GM12878 (cell line): ENCODE results near the gene SLITRK1. TPM values are rescaled to one million over a fixed set of nuclear protein-coding genes. Genes with fewer than 3 reads are reported as not detected.

Experiments used
- ATAC-seq: fragments of 200-7000 bp; cut with Tn5 transposase; 3 replicates; pipeline ENCODE4 v1.9.1; 2020; ENCODE audit warnings: mild to moderate bottlenecking, moderate library complexity
- BruUV-seq: library from RNA; stranded (reverse); fragments of 400-500 nt; replicated peaks from 2 replicates; lab custom pipeline; 2021; lab: Mats Ljungman, UMichigan
- CTCF ChIA-PET: fragments of 300-600 bp; sonication (Branson Sonifier 250); formaldehyde crosslinking; extraction: SDS; loops from one replicate; lab custom pipeline; 2021; ENCODE audit warnings: inconsistent platforms; lab: Yijun Ruan, JAX
- POLR2A ChIA-PET: fragments of 350-600 bp; formaldehyde crosslinking; extraction: SDS; loops from one replicate; lab custom pipeline; 2021; ENCODE audit warnings: inconsistent platforms; lab: Charles Lee
- RAD21 ChIA-PET: fragments of 300-600 bp; sonication (Branson Sonifier 250); formaldehyde crosslinking; loops from one replicate; lab custom pipeline; 2023; ENCODE audit warnings: antibody characterized with exemption; ENCODE audit not compliant: unreplicated experiment; lab: Charles Lee
- SMC1A ChIA-PET: fragments of 300-600 bp; sonication (Branson Sonifier 250); formaldehyde crosslinking; loops from one replicate; lab custom pipeline; 2023; ENCODE audit not compliant: unreplicated experiment, uncharacterized antibody; lab: Charles Lee
- DNase-seq: peaks from one replicate; pipeline ENCODE4 v3.0.0-alpha.2; 2011; ENCODE audit warnings: low read depth, low spot score
- FAIRE-seq: peaks from 3 replicates; lab custom pipeline; 2011; peaks lifted over from hg19 to GRCh38; lab: Jason Lieb, UNC
- H2AFZ ChIP-seq: 2 replicates; pipeline ENCODE4 v1.6.0; 2011; ENCODE audit warnings: low read depth, low read length, control low read depth; ENCODE audit not compliant: control insufficient read depth
- H3K27ac ChIP-seq: 2 replicates; pipeline ENCODE4 v1.5.1; 2011; ENCODE audit warnings: control low read depth; ENCODE audit not compliant: control insufficient read depth, insufficient read depth
- H3K27me3 ChIP-seq, 2 experiments: replicated peaks in 1 of 2; 2 replicates each; pipeline versions ENCODE4 v1.6.0 to v1.6.1; 2011; ENCODE audit warnings: low read length in 1 of 2; ENCODE audit not compliant: control insufficient read depth in 2 of 2, insufficient read depth in 2 of 2
- H3K36me3 ChIP-seq, 2 experiments: 2 replicates each; pipeline ENCODE4 v1.5.1; 2011; ENCODE audit warnings: low read length in 1 of 2; ENCODE audit not compliant: control insufficient read depth in 2 of 2, insufficient read depth in 2 of 2
- H3K4me1 ChIP-seq: 2 replicates; pipeline ENCODE4 v1.6.1; 2011; ENCODE audit warnings: mild to moderate bottlenecking, low read length, moderate library complexity, mixed read lengths; ENCODE audit not compliant: control insufficient read depth, insufficient read depth
- H3K4me2 ChIP-seq: 2 replicates; pipeline ENCODE4 v1.6.0; 2011; ENCODE audit warnings: control low read depth; ENCODE audit not compliant: control insufficient read depth, insufficient read depth
- H3K4me3 ChIP-seq: fragments of 200-600 bp; sonication (generic); 2 replicates; pipeline ENCODE4 v1.5.1; 2016
- H3K79me2 ChIP-seq: 2 replicates; pipeline ENCODE4 v1.6.0; 2011; ENCODE audit warnings: low read length; ENCODE audit not compliant: control insufficient read depth, insufficient read depth
- H3K9ac ChIP-seq: 2 replicates; pipeline ENCODE4 v1.8.0; 2011; ENCODE audit warnings: low read length, control low read depth, mixed read lengths; ENCODE audit not compliant: control insufficient read depth, insufficient read depth
- H3K9me3 ChIP-seq: replicated peaks from 3 replicates; pipeline ENCODE4 v1.5.1; 2011; ENCODE audit warnings: mild to moderate bottlenecking, low read length; ENCODE audit not compliant: control insufficient read depth, insufficient read depth
- H4K20me1 ChIP-seq: 2 replicates; pipeline ENCODE4 v1.6.0; 2011; ENCODE audit not compliant: control insufficient read depth, insufficient read depth
- ASH2L ChIP-seq: fragments of 300-600, 200-600 bp; sonication (generic); IDR thresholded peaks from 2 replicates; pipeline ENCODE4 v1.6.1; 2017; ENCODE audit warnings: low read depth, mild to moderate bottlenecking, borderline replicate concordance
- BACH1 ChIP-seq: fragments of 450-650 bp; IDR thresholded peaks from 2 replicates; pipeline ENCODE4 v1.6.1; 2017; ENCODE audit warnings: mild to moderate bottlenecking, borderline replicate concordance
- EED ChIP-seq: sonication (generic); IDR thresholded peaks from 2 replicates; pipeline ENCODE4 v1.6.1; 2016; ENCODE audit warnings: antibody characterized with exemption, low read depth
- EZH2 ChIP-seq: IDR thresholded peaks from 2 replicates; pipeline ENCODE4 v1.6.1; 2012; ENCODE audit warnings: low read depth, mild to moderate bottlenecking, control low read depth, inconsistent platforms, low read length, borderline replicate concordance; ENCODE audit not compliant: control insufficient read depth
- HDGF ChIP-seq: fragments of 450-650 bp; IDR thresholded peaks from 2 replicates; pipeline ENCODE4 v1.6.1; 2016; ENCODE audit warnings: antibody characterized with exemption
- KLF5 ChIP-seq: fragments of 450-650 bp; IDR thresholded peaks from 2 replicates; pipeline ENCODE4 v1.6.1; 2014; ENCODE audit warnings: mild to moderate bottlenecking; ENCODE audit not compliant: partially characterized antibody
- NBN ChIP-seq: fragments of 450-650 bp; IDR thresholded peaks from 2 replicates; pipeline ENCODE4 v1.6.1; 2016
- NFYA ChIP-seq: IDR thresholded peaks from 2 replicates; pipeline ENCODE4 v1.6.1; 2011; ENCODE audit warnings: low read depth, mild to moderate bottlenecking, low read length, improper control_type of control experiment, borderline replicate concordance
- RAD21 ChIP-seq: IDR thresholded peaks from 2 replicates; pipeline ENCODE4 v1.6.1; 2011; ENCODE audit warnings: mild to moderate bottlenecking, low read depth, low read length, moderate library complexity; ENCODE audit not compliant: insufficient read depth
- STAT1 ChIP-seq: fragments of 450-650 bp; conservative IDR thresholded peaks from 2 replicates; pipeline ENCODE4 v1.6.1; 2014; ENCODE audit warnings: antibody characterized with exemption, mild to moderate bottlenecking
- TARDBP ChIP-seq: IDR thresholded peaks from 2 replicates; pipeline ENCODE4 v1.6.1; 2016; ENCODE audit warnings: borderline replicate concordance
- TCF12 ChIP-seq: IDR thresholded peaks from 2 replicates; pipeline ENCODE4 v1.6.1; 2011; ENCODE audit warnings: low read depth, mild to moderate bottlenecking, low read length
- WGBS: methylation state at CpG from one replicate; pipeline ENCODE4 v1.1.6; 2016; ENCODE audit warnings: low lambda C conversion rate; ENCODE audit not compliant: insufficient replicate concordance, insufficient coverage; ENCODE audit errors: missing lambda C conversion rate; 5-methylcytosine and 5-hydroxymethylcytosine counted together
- in situ Hi-C: fragments of 300-500 bp; cut with MboI; formaldehyde crosslinking; loops from 9 replicates; pipeline ENCODE4 v1.14.3; 2018; ENCODE audit warnings: mixed read lengths
- intact Hi-C: fragments of 100-400 bp; cut with micrococcal nuclease; formaldehyde crosslinking; loops from one replicate; pipeline ENCODE4 v1.14.2; 2022; ENCODE audit not compliant: unreplicated experiment
- polyA plus RNA-seq, 11 experiments: library from polyadenylated mRNA; depleted of rRNA in 4 of 11; unstranded in 6 of 11; stranded (reverse) in 5 of 11; fragments of >200 nt; fragmentation: Nextera tagmentation in 4 of 11; fragmentation: Illumina TruSeq in 1 of 11; extraction: Ambion mirVana in 4 of 11; extraction: Trizol in 1 of 11; gene quantifications; 1 replicate in 1 of 11; 2 replicates in 10 of 11; pipeline versions ENCODE4 v1.2.1 to v1.2.3, GENCODE V29; 2011 to 2016; ENCODE audit warnings: inconsistent platforms in 2 of 11, missing spikeins in 2 of 11, low read depth in 1 of 11
- total RNA-seq, 4 experiments: library from RNA; depleted of rRNA in 3 of 4; stranded (reverse); fragments of >200 nt in 3 of 4; fragmentation: Illumina TruSeq in 1 of 4; extraction: Trizol in 1 of 4; gene quantifications; 2 replicates each; pipeline versions ENCODE4 v1.2.1 to v1.2.3, GENCODE V29; 2013 to 2021
- TF ChIP-seq, protein P1 (sequence below): IDR thresholded peaks from 2 replicates; pipeline ENCODE4 v1.6.1; 2011; ENCODE audit warnings: mild to moderate bottlenecking, low read depth, low read length, moderate library complexity; ENCODE audit not compliant: insufficient replicate concordance

Gene SLITRK1
- total and polyA plus RNA-seq, 10 of the 15 experiments (the other 5 are each of a cell fraction or from before 2014, with no cell fraction given), result 0.03 to 0.78 (median 0.26) TPM

DNA sequence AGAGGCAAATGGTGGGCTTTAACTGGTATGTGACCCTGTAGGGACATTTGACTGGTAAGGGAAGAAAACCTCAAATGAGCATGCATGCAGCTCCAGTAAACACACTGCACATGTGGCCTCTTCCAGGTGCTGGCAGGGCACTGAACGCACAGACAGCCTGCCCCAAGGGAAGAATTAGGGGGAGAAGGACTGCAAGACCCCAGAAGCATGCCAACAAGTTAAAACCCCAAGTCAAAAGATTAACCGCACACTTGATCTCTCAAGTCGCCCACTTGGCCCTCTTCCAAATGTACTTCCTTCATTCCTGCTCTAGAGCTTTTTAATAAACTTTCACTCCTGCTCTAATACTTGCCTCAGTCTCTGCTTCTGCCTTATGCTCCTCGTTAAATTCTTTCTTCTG, 46.9 kb upstream of the SLITRK1 start:
- intact Hi-C loops (no loop called here), in situ Hi-C loops (no loop called here)
- Histone ChIP-seq H4K20me1 (no peaks in the 10 kb centered on the region), H3K9me3 (no peaks in the 10 kb centered on the region), H3K36me3 (no peaks in the 10 kb centered on the region), H3K4me3 (no peak overlapping the region), H3K4me2 (no peak overlapping the region), H3K9ac (no peak overlapping the region), H2AFZ (no peak overlapping the region), H3K4me1 (no peaks in the 10 kb centered on the region), H3K27me3 (no peaks in the 10 kb centered on the region), H3K79me2 (no peaks in the 10 kb centered on the region), H3K27ac (no peak overlapping the region)
- TF ChIP-seq ASH2L (no peak), EZH2 (no peak), TCF12 (no peak), TARDBP (no peak), HDGF (no peak), STAT1 (no peak), NBN (no peak), EED (no peak), BACH1 (no peak), KLF5 (no peak), NFYA (no peak)
- DNase-seq, result no peak
- 48% methylated on average over 4 of the region's 4 CpGs for WGBS
- no peak for ATAC-seq
- RAD21 ChIA-PET, result no interaction called here
- no peak for FAIRE-seq
- SMC1A ChIA-PET, result no interaction called here
- CTCF ChIA-PET, result no interaction called here
- BruUV-seq, result no TSS peak
- POLR2A ChIA-PET, result no interaction called here

DNA sequence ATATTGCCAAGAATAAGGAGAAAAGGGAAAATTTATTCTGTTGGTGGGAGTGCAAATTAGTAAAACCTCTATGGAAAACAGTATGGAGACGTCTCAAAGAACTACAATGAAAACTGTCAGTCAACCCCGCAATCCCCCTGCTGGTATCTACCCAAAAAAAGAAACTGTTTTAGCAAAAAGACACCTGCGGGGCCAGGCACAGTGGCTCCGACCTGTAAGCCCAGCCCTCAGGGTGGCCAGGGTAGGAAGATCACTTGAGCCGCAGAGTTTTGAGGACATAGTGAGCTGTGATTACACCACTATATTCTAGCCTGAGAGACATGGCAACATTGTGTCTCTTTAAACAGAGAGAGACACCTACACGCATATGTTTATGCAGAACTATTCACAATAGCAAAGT, 37.5 kb upstream of the SLITRK1 start:
- no peak overlapping the region for H3K4me2 ChIP-seq
- H3K4me1 ChIP-seq, result no peaks in the 10 kb centered on the region
- H3K4me3 ChIP-seq, result no peak overlapping the region
- no peaks in the 10 kb centered on the region for H3K27me3 ChIP-seq
- TF ChIP-seq, protein P1, sequence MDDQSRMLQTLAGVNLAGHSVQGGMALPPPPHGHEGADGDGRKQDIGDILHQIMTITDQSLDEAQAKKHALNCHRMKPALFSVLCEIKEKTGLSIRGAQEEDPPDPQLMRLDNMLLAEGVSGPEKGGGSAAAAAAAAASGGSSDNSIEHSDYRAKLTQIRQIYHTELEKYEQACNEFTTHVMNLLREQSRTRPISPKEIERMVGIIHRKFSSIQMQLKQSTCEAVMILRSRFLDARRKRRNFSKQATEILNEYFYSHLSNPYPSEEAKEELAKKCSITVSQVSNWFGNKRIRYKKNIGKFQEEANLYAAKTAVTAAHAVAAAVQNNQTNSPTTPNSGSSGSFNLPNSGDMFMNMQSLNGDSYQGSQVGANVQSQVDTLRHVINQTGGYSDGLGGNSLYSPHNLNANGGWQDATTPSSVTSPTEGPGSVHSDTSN, result no peak
- TF ChIP-seq RAD21, result no peak
- RAD21 ChIA-PET, result no interaction called here
- no peak overlapping the region for H3K27ac ChIP-seq
- H4K20me1 ChIP-seq, result no peaks in the 10 kb centered on the region
- no peak overlapping the region for H2AFZ ChIP-seq
- no peak overlapping the region for H3K9ac ChIP-seq
- SMC1A ChIA-PET, result no interaction called here
- POLR2A ChIA-PET, result no interaction called here
- ATAC-seq (no peak), FAIRE-seq (no peak), DNase-seq (no peak)
- CTCF ChIA-PET, result interaction anchor here (0.5 kb wide), 1 partner anchor 416 kb away, joined by 3 read pairs; no protein-coding TSS in a partner anchor
- intact Hi-C loops, result no loop called here
- H3K79me2 ChIP-seq, result no peaks in the 10 kb centered on the region
- H3K9me3 ChIP-seq, result no peaks in the 10 kb centered on the region
- no peaks in the 10 kb centered on the region for H3K36me3 ChIP-seq
- in situ Hi-C loops, result no loop called here
- no TSS peak for BruUV-seq
- 54% methylated on average over 6 of the region's 6 CpGs for WGBS
